ENCODE measurements around the gene ADGRL3.

- TF ChIP-seq CTCF (IDR thresholded peaks at IDR 0.05; ENCODE audit: insufficient read depth, low read depth, low read length) (no peak), EZH2 (IDR thresholded peaks at IDR 0.05; ENCODE audit: insufficient read depth, low read length) (no peak)
Measured at GRCh38 chr4:61628727-61629126, 428.6 kb downstream of the ADGRL3 start.
